Left ventricle myocardium inferior (tissue), 1 donor: Measurements from ENCODE around the gene RAB11FIP4. TPM values are rescaled to one million over a fixed set of nuclear protein-coding genes. Genes with fewer than 3 reads are reported as not detected.

Experiments used
- DNase-seq: peaks from one replicate; pipeline ENCODE4 v3.0.0-alpha.2; 2020
- H3K27ac ChIP-seq: fragments of 200-600 bp; replicated peaks from 2 replicates; pipeline ENCODE4 v1.8.0; 2021
- H3K27me3 ChIP-seq: fragments of 200-600 bp; 2 replicates; pipeline ENCODE4 v1.8.0; 2021; ENCODE audit warnings: low read depth
- H3K36me3 ChIP-seq: fragments of 200-600 bp; 2 replicates; pipeline ENCODE4 v1.8.0; 2021
- H3K4me1 ChIP-seq: fragments of 200-600 bp; 2 replicates; pipeline ENCODE4 v1.8.0; 2021
- H3K4me3 ChIP-seq: fragments of 200-600 bp; 2 replicates; pipeline ENCODE4 v1.8.0; 2021; ENCODE audit warnings: mild to moderate bottlenecking, moderate library complexity
- H3K9me3 ChIP-seq: fragments of 200-600 bp; replicated peaks from 2 replicates; pipeline ENCODE4 v1.8.0; 2021
- intact Hi-C: fragments of 100-400 bp; cut with micrococcal nuclease; formaldehyde crosslinking; loops from one replicate; pipeline ENCODE4 v1.11.0; 2022
- total RNA-seq: library from RNA; stranded (reverse); fragmentation: NEBNext Ultra II Directional; extraction: Animal tissue kit (Norgen Biotek cat#: 25700); gene quantifications from one replicate; pipeline ENCODE4 v1.2.1, GENCODE V29; 2021
- TF ChIP-seq, protein P1 (sequence below): fragments of 200-600 bp; IDR thresholded peaks from 2 replicates; pipeline ENCODE4 v1.8.0; 2021; ENCODE audit warnings: antibody characterized with exemption, mild to moderate bottlenecking, borderline replicate concordance
- donor health status: DM: no; HTN: yes; CAD: no; lungs with severe emphysema.

The RAB11FIP4 gene
- total RNA-seq, 1 donor from 2014 or later: 8.3 TPM

DNA sequence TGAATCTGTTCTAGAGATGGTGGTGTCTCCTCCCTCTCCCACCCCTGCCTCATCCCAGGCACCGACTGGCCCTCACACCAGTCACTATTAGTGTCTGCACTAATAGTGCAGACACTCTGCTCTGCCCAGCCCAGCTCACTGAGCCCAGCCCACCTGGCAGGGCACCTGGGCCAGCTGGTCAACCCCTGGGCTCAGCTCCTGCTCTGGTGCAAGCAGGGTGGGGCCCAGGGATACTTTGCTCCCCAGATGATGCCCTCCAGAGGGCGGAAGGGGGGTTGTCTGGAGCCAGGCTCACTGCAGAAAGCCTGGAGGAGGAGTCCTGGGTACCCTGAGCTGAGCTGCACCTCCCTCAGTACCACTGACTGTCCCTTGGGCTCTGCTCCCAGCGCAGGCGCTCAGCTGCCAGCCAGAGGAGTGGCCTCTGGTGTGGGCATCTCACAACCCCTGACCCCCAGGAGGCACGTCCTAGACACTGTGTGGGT lies 14.5 kb downstream of the RAB11FIP4 start:
- Histone ChIP-seq H3K36me3 (no peaks in the 10 kb centered on the region), H3K9me3 (no peaks in the 10 kb centered on the region), H3K4me3 (no peak overlapping the region), H3K4me1 (no peaks in the 10 kb centered on the region), H3K27ac (no peak overlapping the region), H3K27me3 (peaks cover 34% of the 10 kb centered on the region)
- intact Hi-C loops: no loop called here
- no peak for DNase-seq
- TF ChIP-seq, protein P1, sequence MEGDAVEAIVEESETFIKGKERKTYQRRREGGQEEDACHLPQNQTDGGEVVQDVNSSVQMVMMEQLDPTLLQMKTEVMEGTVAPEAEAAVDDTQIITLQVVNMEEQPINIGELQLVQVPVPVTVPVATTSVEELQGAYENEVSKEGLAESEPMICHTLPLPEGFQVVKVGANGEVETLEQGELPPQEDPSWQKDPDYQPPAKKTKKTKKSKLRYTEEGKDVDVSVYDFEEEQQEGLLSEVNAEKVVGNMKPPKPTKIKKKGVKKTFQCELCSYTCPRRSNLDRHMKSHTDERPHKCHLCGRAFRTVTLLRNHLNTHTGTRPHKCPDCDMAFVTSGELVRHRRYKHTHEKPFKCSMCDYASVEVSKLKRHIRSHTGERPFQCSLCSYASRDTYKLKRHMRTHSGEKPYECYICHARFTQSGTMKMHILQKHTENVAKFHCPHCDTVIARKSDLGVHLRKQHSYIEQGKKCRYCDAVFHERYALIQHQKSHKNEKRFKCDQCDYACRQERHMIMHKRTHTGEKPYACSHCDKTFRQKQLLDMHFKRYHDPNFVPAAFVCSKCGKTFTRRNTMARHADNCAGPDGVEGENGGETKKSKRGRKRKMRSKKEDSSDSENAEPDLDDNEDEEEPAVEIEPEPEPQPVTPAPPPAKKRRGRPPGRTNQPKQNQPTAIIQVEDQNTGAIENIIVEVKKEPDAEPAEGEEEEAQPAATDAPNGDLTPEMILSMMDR: no peak

GRCh38 chr17:31408586-31408985 lies 17.1 kb downstream of the RAB11FIP4 start:
- H3K27me3 ChIP-seq: peaks cover 29% of the 10 kb centered on the region
- no peaks in the 10 kb centered on the region for H3K36me3 ChIP-seq
- H3K9me3 ChIP-seq: no peaks in the 10 kb centered on the region
- no peak overlapping the region for H3K27ac ChIP-seq
- intact Hi-C loops: no loop called here
- no peak for DNase-seq
- TF ChIP-seq, protein P1: no peak
- peaks cover 4% of the 10 kb centered on the region for H3K4me1 ChIP-seq
- no peak overlapping the region for H3K4me3 ChIP-seq

DNA sequence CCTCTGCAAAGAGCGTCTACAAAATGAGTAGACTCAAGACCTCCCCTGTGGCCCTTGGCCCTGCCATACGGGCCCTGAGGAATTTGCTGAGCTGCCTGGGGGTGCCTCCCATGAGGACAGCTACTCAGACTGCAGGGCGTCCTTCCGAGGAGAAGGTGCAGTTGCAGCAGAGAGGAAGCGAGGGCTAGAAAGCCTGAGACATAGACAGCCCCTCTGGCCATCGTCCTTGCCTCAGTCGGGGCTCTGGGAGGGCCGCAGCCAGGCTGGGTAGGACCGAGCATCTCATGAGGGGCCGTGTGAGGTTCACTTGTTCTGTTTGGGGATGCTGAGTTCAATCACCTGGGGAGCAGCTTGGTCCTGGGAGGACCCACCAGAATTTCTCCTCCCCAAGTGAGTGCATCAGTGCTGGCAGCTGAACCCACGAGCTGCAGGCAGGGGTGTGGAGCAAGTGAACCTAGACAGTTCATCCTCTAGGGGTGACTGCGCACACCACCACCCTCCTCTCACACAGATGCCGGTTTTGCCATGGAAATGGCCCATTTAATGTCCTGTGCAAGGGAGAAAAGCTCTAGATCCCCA lies 20.3 kb downstream of the RAB11FIP4 start:
- TF ChIP-seq, protein P1: no peak
- Histone ChIP-seq H3K27me3 (peaks cover 27% of the 10 kb centered on the region), H3K36me3 (no peaks in the 10 kb centered on the region), H3K27ac (no peak overlapping the region), H3K9me3 (no peaks in the 10 kb centered on the region), H3K4me3 (no peak overlapping the region), H3K4me1 (peaks cover 28% of the 10 kb centered on the region)
- intact Hi-C loops: no loop called here
- DNase-seq: no peak

DNA sequence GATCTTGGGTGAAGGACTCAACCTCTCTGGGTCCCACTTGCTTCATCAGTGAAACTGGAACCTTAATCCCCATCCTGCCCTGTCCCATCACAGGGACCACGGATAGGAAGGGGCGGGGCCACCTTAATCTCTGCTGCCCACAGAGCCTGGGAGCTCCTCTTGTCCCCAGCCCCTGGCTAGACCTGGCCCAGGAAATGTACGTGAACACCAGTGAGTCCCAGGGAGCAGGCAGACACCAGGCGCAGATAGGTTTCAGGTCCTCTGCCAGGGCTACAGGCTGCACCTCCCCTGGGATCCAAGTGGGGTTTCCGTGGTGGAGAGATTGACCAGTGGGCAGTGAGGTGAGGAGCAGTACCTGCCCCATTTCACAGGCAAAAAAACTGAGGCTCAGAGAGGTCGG lies 21.0 kb downstream of the RAB11FIP4 start:
- TF ChIP-seq, protein P1: no peak
- intact Hi-C loops: no loop called here
- H3K27me3 ChIP-seq: peaks cover 27% of the 10 kb centered on the region
- H3K36me3 ChIP-seq: no peaks in the 10 kb centered on the region
- no peak overlapping the region for H3K4me3 ChIP-seq
- DNase-seq: no peak
- no peaks in the 10 kb centered on the region for H3K9me3 ChIP-seq
- no peak overlapping the region for H3K27ac ChIP-seq
- H3K4me1 ChIP-seq: peaks cover 31% of the 10 kb centered on the region

DNA sequence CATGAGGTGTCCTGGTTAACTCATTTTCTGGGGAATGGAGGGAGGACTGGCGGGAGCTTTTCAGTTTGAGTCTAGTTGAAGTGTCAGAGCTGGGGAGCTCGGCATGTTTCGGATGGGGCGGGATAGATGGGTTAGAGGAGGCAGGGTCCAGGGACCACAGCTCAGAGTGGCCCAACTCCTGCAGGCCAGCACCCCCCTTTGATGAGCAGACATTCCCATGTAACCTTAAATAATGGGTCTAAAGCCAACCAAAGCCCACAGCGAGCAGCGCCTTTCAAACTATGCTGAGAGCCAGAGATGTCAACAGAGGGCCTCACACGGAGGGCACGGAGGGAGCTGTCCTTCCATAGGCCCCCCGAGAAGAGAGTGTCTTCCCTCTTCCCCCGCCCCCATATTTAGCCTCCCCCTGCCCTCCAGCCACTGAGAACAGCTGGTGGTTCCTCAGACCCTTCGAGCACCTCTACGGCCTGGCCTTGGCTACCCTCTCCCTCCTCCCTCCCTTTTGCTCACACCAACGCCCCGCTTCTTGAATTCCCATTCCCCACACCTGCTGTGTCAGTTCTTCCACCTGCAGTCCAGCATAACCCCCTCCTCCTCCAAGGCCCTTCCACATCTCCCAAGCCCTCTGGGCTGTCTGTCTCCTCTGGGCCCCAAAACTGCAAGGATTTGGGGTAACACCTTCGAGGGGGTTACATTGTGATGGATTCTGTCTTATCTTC lies 21.8 kb downstream of the RAB11FIP4 start:
- Histone ChIP-seq H3K4me3 (no peak overlapping the region), H3K4me1 (peaks cover 31% of the 10 kb centered on the region), H3K36me3 (no peaks in the 10 kb centered on the region), H3K9me3 (no peaks in the 10 kb centered on the region), H3K27me3 (peaks cover 27% of the 10 kb centered on the region), H3K27ac (no peak overlapping the region)
- intact Hi-C loops: no loop called here
- TF ChIP-seq, protein P1: no peak
- DNase-seq: no peak
